Endothelial cell of umbilical vein (primary cell): ENCODE results near the gene OCA2. TPM values are rescaled to one million over a fixed set of nuclear protein-coding genes. Genes with fewer than 3 reads are reported as not detected.

ENCODE experiments used
- BruUV-seq: library from RNA; stranded (reverse); fragments of 400-500 nt; replicated peaks from 2 replicates; lab custom pipeline; 2021; lab: Mats Ljungman, UMichigan
- CTCF ChIA-PET: fragments of 300-600, 350-600 bp; sonication (Branson Sonifier 250); formaldehyde crosslinking; loops from one replicate; lab custom pipeline; 2021; ENCODE audit warnings: antibody characterized with exemption, inconsistent platforms; lab: Charles Lee
- POLR2A ChIA-PET: fragments of 300-600, 350-600 bp; sonication (Branson Sonifier 250); formaldehyde crosslinking; loops from one replicate; lab custom pipeline; 2021; ENCODE audit warnings: antibody characterized with exemption, inconsistent platforms; lab: Charles Lee
- DNase-seq: peaks from one replicate; pipeline ENCODE4 v3.0.0-alpha.2; 2011; ENCODE audit warnings: low read depth, low spot score
- FAIRE-seq: peaks from 2 replicates; lab custom pipeline; 2011; peaks lifted over from hg19 to GRCh38; lab: Jason Lieb, UNC
- H2AFZ ChIP-seq: 2 replicates; pipeline ENCODE4 v1.6.0; 2012; ENCODE audit warnings: low read depth, low read length, control low read depth, inconsistent platforms
- H3K27ac ChIP-seq: 2 replicates; pipeline ENCODE4 v1.5.1; 2011; ENCODE audit warnings: low read depth, mild to moderate bottlenecking, control low read depth, low read length, moderate library complexity; ENCODE audit not compliant: insufficient read depth
- H3K27me3 ChIP-seq, 2 experiments: 2 replicates each; pipeline versions ENCODE4 v1.6.0 to v1.6.1; 2011; ENCODE audit warnings: low read length in 2 of 2, mixed read lengths in 1 of 2; ENCODE audit not compliant: control insufficient read depth in 2 of 2, insufficient read depth in 2 of 2
- H3K36me3 ChIP-seq, 2 experiments: 2 replicates in 1 of 2; 3 replicates in 1 of 2; pipeline ENCODE4 v1.5.1; 2011; ENCODE audit warnings: low read length in 2 of 2, mild to moderate bottlenecking in 1 of 2, moderate library complexity in 1 of 2; ENCODE audit not compliant: control insufficient read depth in 2 of 2, insufficient read depth in 2 of 2; ENCODE audit errors: extremely low read depth in 1 of 2
- H3K4me1 ChIP-seq: 3 replicates; pipeline ENCODE4 v1.5.1; 2011; ENCODE audit warnings: mild to moderate bottlenecking, low read length; ENCODE audit not compliant: control insufficient read depth, insufficient read depth; ENCODE audit errors: extremely low read depth
- H3K4me2 ChIP-seq: 2 replicates; pipeline ENCODE4 v1.6.1; 2011; ENCODE audit warnings: low read length, control low read depth, mixed read lengths; ENCODE audit not compliant: insufficient read depth
- H3K4me3 ChIP-seq, 3 experiments: fragments of 200-600 bp in 1 of 3; sonication (generic), shearing (Covaris generic) in 1 of 3; replicated peaks in 1 of 3; 2 replicates each; pipeline ENCODE4 v1.5.1; 2011 to 2016; ENCODE audit warnings: control low read depth in 3 of 3, low read length in 3 of 3, mild to moderate bottlenecking in 2 of 3, inconsistent platforms in 1 of 3, low read depth in 1 of 3, moderate library complexity in 1 of 3; ENCODE audit not compliant: insufficient read depth in 1 of 3
- H3K79me2 ChIP-seq: 2 replicates; pipeline ENCODE4 v1.6.0; 2012; ENCODE audit warnings: low read length, inconsistent platforms; ENCODE audit not compliant: control insufficient read depth, insufficient read depth
- H3K9ac ChIP-seq: replicated peaks from 2 replicates; pipeline ENCODE3; 2011; ENCODE audit warnings: low read length, control low read depth; ENCODE audit not compliant: insufficient read depth; ENCODE audit errors: extremely low read depth
- H3K9me1 ChIP-seq: replicated peaks from 3 replicates; pipeline ENCODE4 v1.6.0; 2011; ENCODE audit warnings: mild to moderate bottlenecking, low read length; ENCODE audit not compliant: control insufficient read depth, insufficient read depth; ENCODE audit errors: extremely low read depth
- H3K9me3 ChIP-seq: replicated peaks from 2 replicates; pipeline ENCODE4 v1.5.1; 2012; ENCODE audit warnings: low read length, inconsistent platforms; ENCODE audit not compliant: control insufficient read depth, insufficient read depth
- H4K20me1 ChIP-seq: replicated peaks from 2 replicates; pipeline ENCODE3; 2011; ENCODE audit warnings: mild to moderate bottlenecking, low read length; ENCODE audit not compliant: control insufficient read depth, insufficient read depth; ENCODE audit errors: extremely low read depth
- EZH2 ChIP-seq: IDR thresholded peaks from 2 replicates; pipeline ENCODE4 v1.6.1; 2012; ENCODE audit warnings: borderline replicate concordance, low read depth, mild to moderate bottlenecking, moderate library complexity, low read length, inconsistent platforms; ENCODE audit not compliant: severe bottlenecking
- FOS ChIP-seq: IDR thresholded peaks from 2 replicates; pipeline ENCODE4 v1.6.1; 2011; ENCODE audit warnings: mild to moderate bottlenecking, low read length, moderate library complexity, borderline replicate concordance; ENCODE audit not compliant: insufficient read depth
- GATA2 ChIP-seq: IDR thresholded peaks from 2 replicates; pipeline ENCODE4 v1.7.0; 2011; ENCODE audit warnings: low read depth, mild to moderate bottlenecking, moderate library complexity, mixed read lengths, low read length; ENCODE audit not compliant: insufficient read length, insufficient read depth
- JUN ChIP-seq: IDR thresholded peaks from 2 replicates; pipeline ENCODE4 v1.6.1; 2011; ENCODE audit warnings: borderline replicate concordance, low read depth; ENCODE audit not compliant: insufficient read length, insufficient read depth
- MYC ChIP-seq: IDR thresholded peaks from one replicate; pipeline ENCODE4 v1.6.1; 2011; ENCODE audit warnings: mild to moderate bottlenecking, low read depth, low read length
- POLR2A ChIP-seq: IDR thresholded peaks from 2 replicates; pipeline ENCODE4 v1.6.1; 2012; ENCODE audit warnings: low read depth, mild to moderate bottlenecking, control low read depth, low read length
- POLR2AphosphoS5 ChIP-seq: IDR thresholded peaks from 2 replicates; pipeline ENCODE4 v1.6.1; 2012; ENCODE audit warnings: low read depth, mild to moderate bottlenecking, control low read depth, low read length, moderate library complexity; ENCODE audit not compliant: insufficient read depth
- dilution Hi-C: fragments of 300-500 bp; cut with MboI; formaldehyde crosslinking; loops from one replicate; pipeline ENCODE4 v1.15.0; 2019; ENCODE audit warnings: low sequenced_read_pairs; ENCODE audit not compliant: extremely low pct_ligation_motif_present
- intact Hi-C: fragments of 100-400 bp; cut with micrococcal nuclease; formaldehyde crosslinking; loops from one replicate; pipeline ENCODE4 v1.10.0; 2022
- polyA plus RNA-seq, 4 experiments: library from polyadenylated mRNA; depleted of rRNA in 3 of 4; stranded (reverse) in 3 of 4; unstranded in 1 of 4; fragments of >200 nt; gene quantifications; 2 replicates each; pipeline versions ENCODE4 v1.2.1 to v1.2.3, GENCODE V29; 2011 to 2012; ENCODE audit warnings: missing spikeins in 1 of 4
- total RNA-seq: library from RNA; stranded (reverse); gene quantifications from 2 replicates; pipeline ENCODE4 v1.2.3, GENCODE V29; 2021
- TF ChIP-seq, protein P1 (sequence below): IDR thresholded peaks from 2 replicates; pipeline ENCODE4 v1.6.1; 2011; ENCODE audit not compliant: insufficient read depth, insufficient read length
- TF ChIP-seq, protein P2 (sequence below), 2 donors: IDR thresholded peaks; 1 replicate in 1 of 2; 2 replicates in 1 of 2; pipeline ENCODE4 v1.5.1; 2011; ENCODE audit warnings: low read length in 2 of 2, mild to moderate bottlenecking in 2 of 2, moderate library complexity in 2 of 2, control low read depth in 1 of 2, inconsistent platforms in 1 of 2, low read depth in 1 of 2; ENCODE audit not compliant: insufficient read depth in 1 of 2; ENCODE audit errors: extremely low read depth in 1 of 2

OCA2 gene
- total and polyA plus RNA-seq, 2 donors (not counting 3 experiments of a cell fraction or from before 2014, with no cell fraction given), result not detected

DNA sequence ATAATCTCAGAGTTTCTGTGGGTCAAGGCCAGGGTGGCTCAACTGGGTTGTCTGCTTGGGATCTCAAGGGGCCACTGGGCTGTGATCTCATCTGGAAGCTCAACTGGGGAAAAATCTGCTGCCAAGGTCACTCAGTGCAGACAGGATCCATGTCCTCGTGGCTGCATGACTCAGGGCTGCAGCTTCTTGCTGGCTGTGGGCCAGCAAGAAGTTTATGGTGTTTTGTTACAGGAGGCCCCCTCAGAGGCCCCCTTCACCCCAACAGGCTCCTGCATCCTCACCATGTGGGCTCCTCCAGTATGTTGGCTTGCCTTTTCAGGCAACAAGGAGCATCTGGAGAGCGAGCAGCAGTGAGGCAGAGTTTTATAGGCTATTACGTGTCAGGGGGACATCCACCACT is 14.6 kb downstream of the OCA2 start:
- dilution Hi-C loops, result no loop called here
- Histone ChIP-seq H3K27me3 (peaks cover 0 to 2% of the 10 kb centered on the region in 2 experiments), H4K20me1 (no peaks in the 10 kb centered on the region), H3K27ac (no peak overlapping the region), H3K36me3 (no peaks in the 10 kb centered on the region), H3K4me1 (no peaks in the 10 kb centered on the region), H3K4me3 (no peak overlapping the region), H3K9me1 (no peaks in the 10 kb centered on the region), H3K9ac (no peak overlapping the region), H3K79me2 (no peaks in the 10 kb centered on the region), H3K9me3 (no peaks in the 10 kb centered on the region), H3K4me2 (no peak overlapping the region), H2AFZ (no peak overlapping the region)
- no TSS peak for BruUV-seq
- intact Hi-C loops, result no loop called here
- ChIA-PET CTCF (interaction anchor here (1.5 kb wide), 1 partner anchor 42 kb away, joined by 14 read pairs; no protein-coding TSS in a partner anchor), POLR2A (no interaction called here)
- FAIRE-seq (no peak), DNase-seq (no peak)
- TF ChIP-seq FOS (no peak), JUN (no peak), MYC (no peak), EZH2 (no peak), POLR2A (no peak), GATA2 (no peak), POLR2AphosphoS5 (no peak)
- TF ChIP-seq, protein P1, sequence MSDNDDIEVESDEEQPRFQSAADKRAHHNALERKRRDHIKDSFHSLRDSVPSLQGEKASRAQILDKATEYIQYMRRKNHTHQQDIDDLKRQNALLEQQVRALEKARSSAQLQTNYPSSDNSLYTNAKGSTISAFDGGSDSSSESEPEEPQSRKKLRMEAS, result no peak
- TF ChIP-seq, protein P2, sequence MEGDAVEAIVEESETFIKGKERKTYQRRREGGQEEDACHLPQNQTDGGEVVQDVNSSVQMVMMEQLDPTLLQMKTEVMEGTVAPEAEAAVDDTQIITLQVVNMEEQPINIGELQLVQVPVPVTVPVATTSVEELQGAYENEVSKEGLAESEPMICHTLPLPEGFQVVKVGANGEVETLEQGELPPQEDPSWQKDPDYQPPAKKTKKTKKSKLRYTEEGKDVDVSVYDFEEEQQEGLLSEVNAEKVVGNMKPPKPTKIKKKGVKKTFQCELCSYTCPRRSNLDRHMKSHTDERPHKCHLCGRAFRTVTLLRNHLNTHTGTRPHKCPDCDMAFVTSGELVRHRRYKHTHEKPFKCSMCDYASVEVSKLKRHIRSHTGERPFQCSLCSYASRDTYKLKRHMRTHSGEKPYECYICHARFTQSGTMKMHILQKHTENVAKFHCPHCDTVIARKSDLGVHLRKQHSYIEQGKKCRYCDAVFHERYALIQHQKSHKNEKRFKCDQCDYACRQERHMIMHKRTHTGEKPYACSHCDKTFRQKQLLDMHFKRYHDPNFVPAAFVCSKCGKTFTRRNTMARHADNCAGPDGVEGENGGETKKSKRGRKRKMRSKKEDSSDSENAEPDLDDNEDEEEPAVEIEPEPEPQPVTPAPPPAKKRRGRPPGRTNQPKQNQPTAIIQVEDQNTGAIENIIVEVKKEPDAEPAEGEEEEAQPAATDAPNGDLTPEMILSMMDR (IDR thresholded peaks at IDR 0.05; ENCODE audit: extremely low read depth in 1 of 2, insufficient read depth in 1 of 2, low read depth in 1 of 2, low read length in 2 of 2), result no peak
